ENCODE measurements around the gene XPO6. TPM values are rescaled to one million over a fixed set of nuclear protein-coding genes. Genes with fewer than 3 reads are reported as not detected.

The XPO6 gene
- polyA plus RNA-seq, 1 experiment, result 207 TPM

DNA sequence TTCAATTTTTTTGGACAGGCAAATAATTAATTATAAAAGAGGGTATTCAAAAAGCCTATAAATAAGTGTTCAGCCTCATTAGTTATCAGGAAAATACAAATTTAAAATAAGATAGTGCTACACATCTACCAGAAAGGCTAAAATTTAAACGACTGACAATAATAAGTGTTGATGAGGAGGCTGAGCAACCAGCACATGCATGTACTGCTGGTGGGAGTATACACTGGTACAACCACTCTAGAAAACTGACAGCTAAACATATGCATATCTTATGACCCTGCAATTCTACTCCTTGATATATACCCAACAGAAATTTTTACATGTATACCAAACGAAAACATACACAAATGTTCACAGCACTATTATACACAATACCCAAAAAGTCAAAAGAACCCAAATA, 27.1 kb downstream of the XPO6 start:
- CTCF ChIA-PET, result no interaction called here
- Histone ChIP-seq H3K27ac (ENCODE audit: low read depth, low read length) (no peak overlapping the region), H3K9me3 (ENCODE audit: control insufficient read depth, insufficient read depth, low read length) (no peaks in the 10 kb centered on the region), H3K27me3 (ENCODE audit: control insufficient read depth, insufficient read depth, low read length) (no peaks in the 10 kb centered on the region), H3K4me3 (ENCODE audit: low read depth, low read length) (no peak overlapping the region)
- POLR2A ChIA-PET, result no interaction called here
- DNase-seq (ENCODE audit: low read depth, low spot score), result no peak
- no peak for TF ChIP-seq CTCF (IDR thresholded peaks at IDR 0.05; ENCODE audit: low read depth, low read length)

DNA sequence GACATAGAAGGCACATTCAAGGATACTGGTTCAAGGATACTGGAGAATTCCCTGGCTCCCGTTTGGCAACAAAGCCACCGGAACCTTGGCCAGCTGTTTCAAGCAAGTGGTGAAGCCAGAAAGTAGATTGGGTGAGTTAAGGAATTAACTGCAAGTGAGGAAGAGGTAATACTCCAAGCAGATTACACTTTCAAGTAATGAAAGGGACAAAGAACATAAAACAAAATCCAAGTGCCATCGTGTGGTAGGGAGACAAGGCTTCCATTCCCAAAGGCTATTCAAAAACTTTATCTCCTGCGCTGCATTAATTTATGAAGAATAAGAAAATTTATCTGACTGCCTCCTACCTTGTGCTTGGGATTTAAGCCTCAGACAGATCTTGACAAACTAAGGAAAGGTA, 27.8 kb downstream of the XPO6 start:
- H3K4me3 ChIP-seq (ENCODE audit: low read depth, low read length), result no peak overlapping the region
- no peaks in the 10 kb centered on the region for H3K27me3 ChIP-seq (ENCODE audit: control insufficient read depth, insufficient read depth, low read length)
- no peak for DNase-seq (ENCODE audit: low read depth, low spot score)
- CTCF ChIA-PET, result interaction anchor here (0.6 to 1.0 kb wide), 3 partner anchors 8 to 45 kb away, joined by 3 to 6 read pairs (median 3); no protein-coding TSS in a partner anchor
- POLR2A ChIA-PET, result no interaction called here
- no peaks in the 10 kb centered on the region for H3K9me3 ChIP-seq (ENCODE audit: control insufficient read depth, insufficient read depth, low read length)
- TF ChIP-seq CTCF (IDR thresholded peaks at IDR 0.05; ENCODE audit: low read depth, low read length), result no peak
- H3K27ac ChIP-seq (ENCODE audit: low read depth, low read length), result no peak overlapping the region

GRCh38 chr16:28183484-28183883, 28.3 kb downstream of the XPO6 start:
- H3K9me3 ChIP-seq (ENCODE audit: control insufficient read depth, insufficient read depth, low read length), result no peaks in the 10 kb centered on the region
- no peak for DNase-seq (ENCODE audit: low read depth, low spot score)
- TF ChIP-seq CTCF (IDR thresholded peaks at IDR 0.05; ENCODE audit: low read depth, low read length), result no peak
- H3K27ac ChIP-seq (ENCODE audit: low read depth, low read length), result no peak overlapping the region
- ChIA-PET POLR2A (no interaction called here), CTCF (interaction anchor here (0.6 to 1.0 kb wide), 3 partner anchors 8 to 44 kb away, joined by 3 to 6 read pairs (median 3); no protein-coding TSS in a partner anchor)
- H3K27me3 ChIP-seq (ENCODE audit: control insufficient read depth, insufficient read depth, low read length), result no peaks in the 10 kb centered on the region
- no peak overlapping the region for H3K4me3 ChIP-seq (ENCODE audit: low read depth, low read length)

GRCh38 chr16:28182801-28183200, 29.0 kb downstream of the XPO6 start:
- POLR2A ChIA-PET, result interaction anchor here (0.6 kb wide), 1 partner anchor 14 kb away, joined by 3 read pairs; no protein-coding TSS in a partner anchor
- no peak for DNase-seq (ENCODE audit: low read depth, low spot score)
- CTCF ChIA-PET, result no interaction called here
- Histone ChIP-seq H3K4me3 (ENCODE audit: low read depth, low read length) (no peak overlapping the region), H3K27me3 (ENCODE audit: control insufficient read depth, insufficient read depth, low read length) (no peaks in the 10 kb centered on the region), H3K27ac (ENCODE audit: low read depth, low read length) (no peak overlapping the region), H3K9me3 (ENCODE audit: control insufficient read depth, insufficient read depth, low read length) (no peaks in the 10 kb centered on the region)
- no peak for TF ChIP-seq CTCF (IDR thresholded peaks at IDR 0.05; ENCODE audit: low read depth, low read length)

GRCh38 chr16:28182183-28182582, 29.6 kb downstream of the XPO6 start:
- POLR2A ChIA-PET, result interaction anchor here (0.8 to 1.6 kb wide), 4 partner anchors 8 to 29 kb away, joined by 3 to 29 read pairs (median 7); no protein-coding TSS in a partner anchor
- no peak for TF ChIP-seq CTCF (IDR thresholded peaks at IDR 0.05; ENCODE audit: low read depth, low read length)
- no peak for DNase-seq (ENCODE audit: low read depth, low spot score)
- peak overlapping the region; percentile 65 for H3K27ac ChIP-seq (ENCODE audit: low read depth, low read length)
- H3K4me3 ChIP-seq (ENCODE audit: low read depth, low read length), result no peak overlapping the region
- H3K9me3 ChIP-seq (ENCODE audit: control insufficient read depth, insufficient read depth, low read length), result no peaks in the 10 kb centered on the region
- CTCF ChIA-PET, result no interaction called here
- no peaks in the 10 kb centered on the region for H3K27me3 ChIP-seq (ENCODE audit: control insufficient read depth, insufficient read depth, low read length)
